K562 (cell line): ENCODE results near the gene KCNG4. TPM values are rescaled to one million over a fixed set of nuclear protein-coding genes. Genes with fewer than 3 reads are reported as not detected.

Experiments
- ATF6 ChIP-seq: sonication (generic); formaldehyde crosslinking; IDR thresholded peaks from 2 replicates; pipeline ENCODE4 v1.4.0; 2020; ENCODE audit warnings: mild to moderate bottlenecking, missing genetic modification reagents
- BCOR ChIP-seq: fragments of 450-650 bp; IDR thresholded peaks from 2 replicates; pipeline ENCODE4 v1.6.1; 2016
- CC2D1A ChIP-seq: fragments of 450-650 bp; IDR thresholded peaks from 2 replicates; pipeline ENCODE4 v1.6.1; 2017; ENCODE audit warnings: mild to moderate bottlenecking
- CCNT2 ChIP-seq: IDR thresholded peaks from 2 replicates; pipeline ENCODE4 v1.6.1; 2011; ENCODE audit warnings: borderline replicate concordance, low read depth, mild to moderate bottlenecking, moderate library complexity, mixed read lengths, low read length; ENCODE audit not compliant: insufficient read length; ENCODE audit errors: extremely low read depth
- E2F4 ChIP-seq: sonication (generic); formaldehyde crosslinking; IDR thresholded peaks from 2 replicates; pipeline ENCODE4 v1.8.0; 2022; ENCODE audit warnings: mild to moderate bottlenecking, low read depth, missing genetic modification reagents
- GATA2 ChIP-seq: sonication (generic); formaldehyde crosslinking; IDR thresholded peaks from 2 replicates; pipeline ENCODE4 v1.4.0; 2020; ENCODE audit warnings: mild to moderate bottlenecking, missing genetic modification reagents
- HCFC1 ChIP-seq: IDR thresholded peaks from 2 replicates; pipeline ENCODE4 v1.6.1; 2012; ENCODE audit warnings: low read depth, low read length, improper control_type of control experiment
- KAT7 ChIP-seq: sonication (generic); formaldehyde crosslinking; IDR thresholded peaks from 2 replicates; pipeline ENCODE4 v1.8.0; 2022; ENCODE audit warnings: missing genetic modification reagents, mild to moderate bottlenecking, borderline replicate concordance
- MITF ChIP-seq: IDR thresholded peaks from 2 replicates; pipeline ENCODE4 v1.6.1; 2014; ENCODE audit warnings: antibody characterized with exemption
- MYC ChIP-seq, 2 experiments: fragments of 250-450 bp in 1 of 2; sonication (Bioruptor Pico) in 1 of 2; IDR thresholded peaks; 2 replicates each; pipeline versions ENCODE4 v1.5.1 to v1.6.1; 2012 to 2021; ENCODE audit warnings: low read depth in 2 of 2, borderline replicate concordance in 1 of 2, improper control_type of control experiment in 1 of 2, low read length in 1 of 2, mild to moderate bottlenecking in 1 of 2, moderate library complexity in 1 of 2
- PKNOX1 ChIP-seq: fragments of 450-650 bp; IDR thresholded peaks from 2 replicates; pipeline ENCODE4 v1.6.1; 2016
- PRPF4 ChIP-seq: fragments of 200-400 bp; formaldehyde crosslinking; IDR thresholded peaks from one replicate; pipeline ENCODE4 v1.6.1; 2017; ENCODE audit warnings: low read length, low read depth, mild to moderate bottlenecking; ENCODE audit not compliant: insufficient read depth, poor library complexity, severe bottlenecking
- PYGO2 ChIP-seq: fragments of 450-650 bp; IDR thresholded peaks from 2 replicates; pipeline ENCODE4 v1.6.1; 2016; ENCODE audit warnings: mild to moderate bottlenecking, missing genetic modification characterization, moderate library complexity, missing compliant biosample characterization
- RBBP5 ChIP-seq: fragments of 200-600 bp; sonication (generic); IDR thresholded peaks from 2 replicates; pipeline ENCODE4 v1.6.1; 2012; ENCODE audit warnings: borderline replicate concordance, mild to moderate bottlenecking, low read length, control low read depth, inconsistent platforms; ENCODE audit not compliant: insufficient read depth, poor library complexity, severe bottlenecking
- SFPQ ChIP-seq: fragments of 200-400 bp; formaldehyde crosslinking; IDR thresholded peaks from 2 replicates; pipeline ENCODE4 v1.6.1; 2017; ENCODE audit warnings: mild to moderate bottlenecking, low read depth, low read length, moderate library complexity
- ZBTB7A ChIP-seq: IDR thresholded peaks from 2 replicates; pipeline ENCODE4 v1.6.1; 2011; ENCODE audit warnings: low read depth, mild to moderate bottlenecking, low read length, moderate library complexity, borderline replicate concordance; ENCODE audit not compliant: control insufficient read depth
- ZNF280A ChIP-seq: fragments of 450-650 bp; IDR thresholded peaks from 2 replicates; pipeline ENCODE4 v1.6.1; 2018; ENCODE audit warnings: mild to moderate bottlenecking, low read depth; ENCODE audit not compliant: partially characterized antibody
- ZNF436 ChIP-seq: fragments of 250-450, 450-650 bp; sonication (Bioruptor Pico); formaldehyde crosslinking; IDR thresholded peaks from 2 replicates; pipeline ENCODE4 v1.7.0; 2020; ENCODE audit warnings: mild to moderate bottlenecking
- polyA plus RNA-seq, 8 experiments: library from polyadenylated mRNA; depleted of rRNA in 4 of 8; stranded (reverse) in 5 of 8; unstranded in 3 of 8; fragments of >200 nt; fragmentation: Nextera tagmentation in 2 of 8; fragmentation: Illumina TruSeq in 1 of 8; extraction: Ambion mirVana in 2 of 8; extraction: Trizol in 1 of 8; gene quantifications; 2 replicates each; pipeline versions ENCODE4 v1.2.1 to v1.2.3, GENCODE V29; 2011 to 2014; ENCODE audit warnings: inconsistent platforms in 1 of 8, missing spikeins in 1 of 8
- total RNA-seq, 7 experiments: library from RNA; depleted of rRNA in 6 of 7; stranded (reverse); fragments of >200 nt in 6 of 7; fragmentation: Illumina TruSeq in 2 of 7; extraction: Trizol in 2 of 7; gene quantifications; 2 replicates each; pipeline versions ENCODE4 v1.2.1 to v1.2.3, GENCODE V29; 2011 to 2021; ENCODE audit warnings: low replicate concordance in 1 of 7

KCNG4 gene
- total and polyA plus RNA-seq, 9 of the 15 experiments (the other 6 are each of a cell fraction or from before 2014, with no cell fraction given): not detected

GRCh38 chr16:84266451-84266850 is 26.6 kb upstream of the KCNG4 start (continued):
- TF ChIP-seq KAT7 (CRISPR knock-in tag) (no peak), MYC (IDR thresholded peaks at IDR 0.05; ENCODE audit: low read depth, low read length) (no peak), MYC (CRISPR knock-in tag; IDR thresholded peaks at IDR 0.05; ENCODE audit: borderline replicate concordance, low read depth) (no peak), BCOR (no peak), ATF6 (CRISPR knock-in tag) (no peak), HCFC1 (peak; percentile 98), PYGO2 (tag) (no peak), PRPF4 (no peak), CCNT2 (no peak), SFPQ (no peak), MITF (no peak), E2F4 (CRISPR knock-in tag) (no peak), PKNOX1 (0 out of 2 replicates have a peak, but pooled peaks have one; percentile 15), CC2D1A (no peak), ZNF436 (no peak), RBBP5 (no peak), GATA2 (CRISPR knock-in tag) (no peak), ZBTB7A (no peak), ZNF280A (no peak)
